ENCODE results near the gene TRANK1. TPM values are rescaled to one million over a fixed set of nuclear protein-coding genes. Genes with fewer than 3 reads are reported as not detected.
A peak's percentile ranks its signal among the peaks of the same experiment; 100 is the strongest.

The TRANK1 gene
- total RNA-seq, 1 experiment from 2014 or later, result 1.1 TPM

DNA sequence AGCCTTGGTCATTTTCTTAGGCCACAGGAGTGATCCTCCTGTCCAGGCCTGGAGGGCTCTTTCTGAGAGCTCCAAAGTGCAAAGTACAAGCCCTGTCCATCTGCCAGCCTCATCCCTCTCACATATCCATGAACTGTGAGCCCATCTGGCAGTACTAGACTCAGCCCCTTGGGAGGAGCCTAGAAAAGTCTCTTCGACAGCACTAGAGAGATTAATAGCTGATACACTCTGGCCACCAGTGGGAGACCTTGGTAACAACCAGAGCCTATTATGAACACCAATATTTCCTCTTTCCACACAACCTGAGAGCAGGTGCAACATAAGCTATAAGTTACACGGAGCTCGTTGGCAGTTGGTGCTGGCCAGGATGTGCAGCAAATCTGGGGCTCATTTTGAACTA is 121.0 kb downstream of the TRANK1 start:
- peak; percentile 50; the same call in 1 of the 2 replicates for ATAC-seq
- CTCF ChIA-PET, result no interaction called here

More for the DNA sequence above, 121.0 kb downstream of the TRANK1 start:
- peaks cover 9% of the 10 kb centered on the region; the same call in 1 of the 2 replicates for H3K27me3 ChIP-seq (ENCODE audit: insufficient read depth, low read length)
- no peak for DNase-seq (ENCODE audit: low read depth, low spot score)
- no peaks in the 10 kb centered on the region for H4K20me1 ChIP-seq (ENCODE audit: insufficient read depth)
- H3K9me3 ChIP-seq (ENCODE audit: control insufficient read depth in 1 of 2, insufficient read depth in 1 of 2, low read depth in 1 of 2, low read length in 2 of 2), result no peaks in the 10 kb centered on the region
- intact Hi-C loops (cut with micrococcal nuclease), result no loop called here
- no peak overlapping the region for H3K4me2 ChIP-seq (ENCODE audit: low read length)
- no peaks in the 10 kb centered on the region for H3K4me1 ChIP-seq (ENCODE audit: control insufficient read depth in 1 of 2, insufficient read depth in 2 of 2, low read length in 2 of 2)
- H3K9me2 ChIP-seq (ENCODE audit: insufficient read depth), result no peaks in the 10 kb centered on the region
- no TSS peak for BruUV-seq (replicated peaks)
- ChIA-PET POLR2A (no interaction called here), RAD21 (ENCODE audit: low non-redundant PET in 1 of 2, low total read pairs in 2 of 2, uncharacterized antibody in 2 of 2, unreplicated experiment in 2 of 2) (no interaction called here)
- no peak overlapping the region for H3K9ac ChIP-seq (ENCODE audit: low read length)
- H3K4me3 ChIP-seq (replicated peaks in 1 of 2; ENCODE audit: low read depth in 1 of 2, low read length in 2 of 2), result no peak overlapping the region
- no peaks in the 10 kb centered on the region for H3K79me2 ChIP-seq (ENCODE audit: insufficient read depth, low read length)
- H3K27ac ChIP-seq (ENCODE audit: low read depth, low read length), result no peak overlapping the region
- no peaks in the 10 kb centered on the region for H3K36me3 ChIP-seq (ENCODE audit: control insufficient read depth in 1 of 2, insufficient read depth in 2 of 2, low read length in 2 of 2)
- H2AFZ ChIP-seq (ENCODE audit: low read depth, low read length, poor library complexity, severe bottlenecking), result no peak overlapping the region
- no peak for TF ChIP-seq EGR1 (IDR thresholded peaks at IDR 0.05; ENCODE audit: low read depth)
- no peak for TF ChIP-seq CEBPB (IDR thresholded peaks at IDR 0.05; ENCODE audit: low read depth)
- no peak for TF ChIP-seq CBX3 (IDR thresholded peaks at IDR 0.05; ENCODE audit: low read depth)
- TF ChIP-seq SRF (IDR thresholded peaks at IDR 0.05; ENCODE audit: low read depth), result no peak
- TF ChIP-seq, protein P1, sequence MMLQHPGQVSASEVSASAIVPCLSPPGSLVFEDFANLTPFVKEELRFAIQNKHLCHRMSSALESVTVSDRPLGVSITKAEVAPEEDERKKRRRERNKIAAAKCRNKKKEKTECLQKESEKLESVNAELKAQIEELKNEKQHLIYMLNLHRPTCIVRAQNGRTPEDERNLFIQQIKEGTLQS (IDR thresholded peaks at IDR 0.05), result no peak
- no peak for TF ChIP-seq SP1 (IDR thresholded peaks at IDR 0.05; ENCODE audit: low read depth)
- TF ChIP-seq POLR2A (IDR thresholded peaks at IDR 0.05; ENCODE audit: borderline replicate concordance, extremely low read depth, insufficient read depth, insufficient read length), result no peak
- TF ChIP-seq, protein P2, sequence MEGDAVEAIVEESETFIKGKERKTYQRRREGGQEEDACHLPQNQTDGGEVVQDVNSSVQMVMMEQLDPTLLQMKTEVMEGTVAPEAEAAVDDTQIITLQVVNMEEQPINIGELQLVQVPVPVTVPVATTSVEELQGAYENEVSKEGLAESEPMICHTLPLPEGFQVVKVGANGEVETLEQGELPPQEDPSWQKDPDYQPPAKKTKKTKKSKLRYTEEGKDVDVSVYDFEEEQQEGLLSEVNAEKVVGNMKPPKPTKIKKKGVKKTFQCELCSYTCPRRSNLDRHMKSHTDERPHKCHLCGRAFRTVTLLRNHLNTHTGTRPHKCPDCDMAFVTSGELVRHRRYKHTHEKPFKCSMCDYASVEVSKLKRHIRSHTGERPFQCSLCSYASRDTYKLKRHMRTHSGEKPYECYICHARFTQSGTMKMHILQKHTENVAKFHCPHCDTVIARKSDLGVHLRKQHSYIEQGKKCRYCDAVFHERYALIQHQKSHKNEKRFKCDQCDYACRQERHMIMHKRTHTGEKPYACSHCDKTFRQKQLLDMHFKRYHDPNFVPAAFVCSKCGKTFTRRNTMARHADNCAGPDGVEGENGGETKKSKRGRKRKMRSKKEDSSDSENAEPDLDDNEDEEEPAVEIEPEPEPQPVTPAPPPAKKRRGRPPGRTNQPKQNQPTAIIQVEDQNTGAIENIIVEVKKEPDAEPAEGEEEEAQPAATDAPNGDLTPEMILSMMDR (IDR thresholded peaks at IDR 0.05 in 2 of 3, conservative IDR thresholded peaks at IDR 0.05 in 1 of 3; ENCODE audit: borderline replicate concordance in 1 of 3, insufficient read depth in 1 of 3, low read depth in 2 of 3, low read length in 2 of 3), result no peak
- TF ChIP-seq JUND (IDR thresholded peaks at IDR 0.05), result no peak
- no peak for TF ChIP-seq EZH2phosphoT487 (IDR thresholded peaks at IDR 0.05; ENCODE audit: borderline replicate concordance)
- no peak for TF ChIP-seq YY1 (IDR thresholded peaks at IDR 0.05; ENCODE audit: extremely low read depth, insufficient replicate concordance, low read depth, low read length)
